ENCODE results near the gene HACD4.

- TF ChIP-seq CTCF (IDR thresholded peaks at IDR 0.05) = no peak
- TF ChIP-seq POLR2A (IDR thresholded peaks at IDR 0.05) = no peak
These were observed 22.4 kb upstream of the HACD4 start for GRCh38 chr9:21053851-21054250.
